GM21529 (cell line): ENCODE measurements around the gene DTX1.

ENCODE experiments used
- ATAC-seq: cut with Tn5 transposase; IDR thresholded peaks from one replicate; pipeline ENCODE4 v1.9.1; 2021; ENCODE audit not compliant: unreplicated experiment

The DTX1 gene

DNA sequence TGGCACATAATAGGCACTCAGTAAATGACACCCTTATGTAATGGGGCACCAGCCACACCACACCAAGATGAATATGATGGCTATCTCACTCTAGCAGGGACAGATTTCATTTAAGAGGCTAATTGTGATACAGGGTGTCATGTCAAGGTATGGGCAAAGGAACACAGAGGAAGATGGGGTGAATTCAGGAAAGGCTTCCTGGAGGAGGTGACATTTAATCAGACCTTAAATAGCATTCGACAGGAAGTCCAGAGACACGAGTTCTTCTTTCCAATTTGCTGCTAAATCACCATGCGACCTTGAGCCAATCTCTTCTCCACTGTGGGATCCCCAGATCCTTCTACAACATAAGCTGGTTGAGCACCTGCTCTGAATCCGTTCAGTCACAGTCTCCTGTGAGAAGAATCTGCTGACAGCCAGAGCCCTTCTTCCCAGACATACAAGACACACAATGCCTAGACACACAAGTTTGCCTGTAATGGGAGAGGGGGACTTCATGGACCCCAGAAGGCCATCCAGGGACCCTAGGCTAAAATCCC is 1.5 kb upstream of the DTX1 start:
- ATAC-seq, result no peak

DNA sequence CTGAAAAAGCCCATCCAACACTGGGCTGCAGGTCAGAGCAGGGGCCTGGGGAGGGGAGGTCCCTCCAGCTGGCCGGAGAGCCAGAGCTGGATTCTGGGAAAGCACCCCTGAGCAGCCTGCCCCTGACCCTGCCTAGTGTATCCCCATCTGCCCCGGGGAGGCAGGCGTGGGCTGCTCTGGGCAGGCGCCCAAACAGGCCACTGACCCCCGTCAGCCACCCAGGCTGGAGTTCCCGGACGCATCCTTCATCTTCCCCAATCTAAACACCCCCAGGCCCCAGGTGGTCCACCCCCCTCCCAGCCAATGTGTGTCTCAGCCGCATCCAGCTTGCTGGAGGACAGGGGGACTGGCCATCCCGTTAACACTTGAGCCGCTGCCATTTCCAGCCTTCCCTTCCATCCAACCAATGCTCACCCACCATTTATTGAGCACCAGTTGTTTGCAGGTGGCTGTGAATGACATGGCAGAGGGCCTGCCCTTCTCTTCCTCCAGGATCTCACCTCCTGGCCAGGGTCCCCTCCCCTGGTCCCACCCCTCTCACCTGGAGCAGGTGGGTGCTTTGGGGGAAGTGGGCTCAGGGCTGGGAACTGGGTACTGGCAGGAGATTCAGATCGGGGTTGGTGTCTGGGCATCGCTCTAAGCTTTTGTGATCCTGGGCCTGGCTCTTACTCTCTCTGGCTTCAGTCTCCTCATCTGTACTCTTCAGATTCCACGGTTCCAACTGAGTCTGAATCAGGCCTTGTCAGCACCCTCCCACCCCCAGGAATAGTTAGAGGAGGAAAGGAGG is 743 bp upstream of the DTX1 start:
- ATAC-seq, result no peak

GRCh38 chr12:113056381-113056630 is 224 bp upstream of the DTX1 start:
- ATAC-seq, result no peak

DNA sequence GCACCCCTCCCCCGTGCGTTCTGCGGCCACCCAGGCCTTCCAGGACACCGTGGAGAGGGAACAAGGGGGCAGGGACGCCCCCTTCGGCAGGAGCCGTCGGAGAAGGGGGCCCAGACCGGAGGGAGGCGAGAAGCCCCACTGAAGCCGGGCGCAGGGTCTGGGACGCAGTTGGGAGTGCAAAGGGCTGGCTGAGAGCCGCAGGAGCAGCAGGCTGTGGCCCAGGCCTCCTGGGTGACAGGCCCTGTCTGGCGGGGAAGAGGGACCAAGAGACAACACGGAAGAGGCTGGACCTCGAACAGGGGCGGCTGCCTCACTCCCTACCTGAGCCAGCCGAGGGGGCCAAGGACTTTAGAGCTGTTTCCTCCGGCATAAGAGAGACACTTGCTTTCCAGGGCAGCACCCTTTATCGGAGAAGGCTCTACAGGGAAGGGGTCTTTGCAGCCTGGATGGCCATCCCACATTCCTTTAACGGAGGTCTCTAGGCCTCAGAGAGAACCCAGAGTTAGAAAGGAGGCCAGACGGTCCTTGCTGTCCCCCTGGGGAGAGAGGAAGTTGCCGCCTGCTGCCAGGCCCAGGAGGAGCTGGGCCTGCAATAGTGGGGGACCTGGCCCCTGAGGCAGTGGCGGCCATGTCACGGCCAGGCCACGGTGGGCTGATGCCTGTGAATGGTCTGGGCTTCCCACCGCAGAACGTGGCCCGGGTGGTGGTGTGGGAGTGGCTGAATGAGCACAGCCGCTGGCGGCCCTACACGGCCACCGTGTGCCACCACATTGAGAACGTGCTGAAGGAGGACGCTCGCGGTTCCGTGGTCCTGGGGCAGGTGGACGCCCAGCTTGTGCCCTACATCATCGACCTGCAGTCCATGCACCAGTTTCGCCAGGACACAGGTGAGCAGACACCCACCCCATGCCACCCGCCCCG is 1.3 kb downstream of the DTX1 start:
- no peak for ATAC-seq

DNA sequence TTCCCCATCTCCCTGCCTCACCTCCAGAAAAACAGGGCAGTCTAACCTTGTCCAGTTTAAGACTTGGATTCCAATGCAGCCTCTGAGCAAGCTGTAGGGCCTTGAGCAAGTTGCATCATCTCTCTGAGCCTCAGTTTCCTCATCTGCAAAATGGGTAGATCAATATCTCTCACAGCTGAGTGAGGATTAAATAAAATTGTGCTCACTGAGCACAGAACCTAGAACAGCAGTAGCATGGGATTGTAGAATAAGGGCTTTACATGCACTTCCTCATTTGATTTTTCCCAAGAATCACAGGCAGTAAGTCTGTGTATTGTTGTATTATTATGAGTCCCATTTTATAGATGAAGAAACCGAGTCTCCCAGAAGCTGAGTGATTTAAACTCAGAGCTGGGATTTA is 2.0 kb downstream of the DTX1 start:
- ATAC-seq, result no peak

DNA sequence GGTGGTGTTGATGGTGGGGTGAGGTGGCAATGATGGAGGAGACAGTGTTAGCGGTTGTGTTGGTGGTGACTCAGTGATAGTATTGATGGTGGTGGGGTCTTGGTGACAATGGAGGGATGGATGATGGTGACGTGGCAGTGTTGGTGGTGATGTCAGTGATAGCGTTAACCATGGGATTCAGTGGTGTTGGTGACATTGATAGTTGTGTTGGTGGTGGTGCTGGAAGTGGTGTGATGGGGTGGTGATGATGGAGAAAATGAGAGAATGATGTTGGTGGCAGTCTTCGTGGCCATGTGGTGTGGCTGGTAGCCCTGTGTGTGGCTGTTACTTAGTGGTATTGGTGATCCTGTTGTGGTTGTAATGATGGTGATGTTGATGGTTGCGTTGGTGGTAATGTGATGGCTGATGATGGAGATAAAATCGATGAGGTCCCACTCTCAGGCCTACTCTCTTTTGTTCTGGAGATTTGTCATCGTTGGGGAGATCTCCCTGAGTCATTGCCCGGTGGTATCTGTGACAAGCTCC is 2.6 kb downstream of the DTX1 start:
- no peak for ATAC-seq

- no peak for ATAC-seq
Measured at GRCh38 chr12:113060336-113060960, 3.9 kb downstream of the DTX1 start.

DNA sequence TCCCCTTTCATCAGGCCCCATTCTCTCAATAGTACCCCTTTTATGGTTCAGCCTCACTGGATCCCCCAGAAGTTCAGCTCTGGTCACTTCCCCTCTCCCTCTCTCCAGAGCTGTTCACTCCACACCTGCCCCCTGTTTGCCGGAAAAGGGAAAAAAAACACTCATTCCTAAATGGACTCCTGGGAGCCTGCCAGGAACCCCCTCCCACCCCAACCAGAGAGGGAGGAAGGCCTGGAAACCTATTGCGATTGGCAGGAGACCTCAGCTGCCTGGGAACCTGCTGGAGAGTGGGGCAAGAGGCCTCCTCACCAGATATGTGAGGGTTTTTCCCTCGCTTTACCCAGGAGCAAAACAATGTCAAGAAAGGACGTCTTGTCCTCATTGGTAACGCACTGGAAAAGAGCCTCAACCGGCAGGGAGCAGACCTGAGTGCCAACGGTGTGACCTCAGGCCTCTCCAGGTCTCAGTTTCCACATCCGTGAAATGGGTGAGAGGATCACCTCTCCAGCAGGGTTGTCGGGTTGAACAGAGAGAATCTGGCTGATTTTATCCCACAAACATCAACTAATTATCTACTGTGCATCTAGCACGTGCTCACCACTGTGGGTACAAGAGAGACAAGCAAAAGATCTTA is 4.6 kb downstream of the DTX1 start:
- no peak for ATAC-seq

DNA sequence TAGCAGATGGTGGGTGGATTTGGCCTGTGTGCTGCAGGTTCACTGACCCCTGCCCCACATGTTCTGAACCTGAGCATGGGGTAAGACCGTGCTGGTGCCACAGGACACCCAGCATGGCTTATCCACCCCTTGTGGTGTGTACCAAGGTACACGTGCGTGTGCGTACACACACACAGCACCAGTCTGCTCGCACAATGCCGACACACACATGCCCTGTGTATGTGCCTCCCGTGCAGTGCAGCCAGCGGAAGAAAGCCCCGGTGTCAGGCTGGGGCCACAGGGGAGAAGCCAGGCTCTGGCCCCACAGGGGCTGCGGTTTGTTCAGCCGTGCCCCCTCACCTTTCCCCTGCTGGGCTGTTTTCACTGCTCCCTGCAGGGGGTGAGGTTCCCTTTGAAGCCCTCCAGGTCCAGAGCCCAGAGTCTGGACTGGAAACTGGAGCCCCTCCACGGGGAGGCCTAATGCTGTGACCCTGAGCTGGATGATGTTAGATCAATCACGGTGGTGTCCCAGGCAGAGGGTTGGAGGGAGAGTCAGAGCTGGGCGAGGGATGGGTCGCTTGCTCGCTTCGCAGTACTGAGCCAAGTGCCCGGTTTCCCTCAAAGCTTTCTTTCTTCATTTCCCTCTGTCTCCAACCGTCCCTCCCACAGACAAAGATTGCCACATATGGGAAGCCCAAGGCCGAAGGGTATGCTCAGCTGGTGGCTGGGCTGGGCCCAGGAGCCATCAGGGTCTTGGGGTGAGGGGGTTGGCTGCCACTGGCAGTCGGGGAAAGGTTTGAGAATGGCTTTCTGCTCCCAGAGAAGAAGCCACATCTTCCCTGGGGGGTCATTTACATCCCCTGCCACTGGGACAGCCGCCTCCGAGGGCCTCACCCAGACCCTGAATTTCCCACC is 6.2 kb downstream of the DTX1 start:
- ATAC-seq, result no peak

DNA sequence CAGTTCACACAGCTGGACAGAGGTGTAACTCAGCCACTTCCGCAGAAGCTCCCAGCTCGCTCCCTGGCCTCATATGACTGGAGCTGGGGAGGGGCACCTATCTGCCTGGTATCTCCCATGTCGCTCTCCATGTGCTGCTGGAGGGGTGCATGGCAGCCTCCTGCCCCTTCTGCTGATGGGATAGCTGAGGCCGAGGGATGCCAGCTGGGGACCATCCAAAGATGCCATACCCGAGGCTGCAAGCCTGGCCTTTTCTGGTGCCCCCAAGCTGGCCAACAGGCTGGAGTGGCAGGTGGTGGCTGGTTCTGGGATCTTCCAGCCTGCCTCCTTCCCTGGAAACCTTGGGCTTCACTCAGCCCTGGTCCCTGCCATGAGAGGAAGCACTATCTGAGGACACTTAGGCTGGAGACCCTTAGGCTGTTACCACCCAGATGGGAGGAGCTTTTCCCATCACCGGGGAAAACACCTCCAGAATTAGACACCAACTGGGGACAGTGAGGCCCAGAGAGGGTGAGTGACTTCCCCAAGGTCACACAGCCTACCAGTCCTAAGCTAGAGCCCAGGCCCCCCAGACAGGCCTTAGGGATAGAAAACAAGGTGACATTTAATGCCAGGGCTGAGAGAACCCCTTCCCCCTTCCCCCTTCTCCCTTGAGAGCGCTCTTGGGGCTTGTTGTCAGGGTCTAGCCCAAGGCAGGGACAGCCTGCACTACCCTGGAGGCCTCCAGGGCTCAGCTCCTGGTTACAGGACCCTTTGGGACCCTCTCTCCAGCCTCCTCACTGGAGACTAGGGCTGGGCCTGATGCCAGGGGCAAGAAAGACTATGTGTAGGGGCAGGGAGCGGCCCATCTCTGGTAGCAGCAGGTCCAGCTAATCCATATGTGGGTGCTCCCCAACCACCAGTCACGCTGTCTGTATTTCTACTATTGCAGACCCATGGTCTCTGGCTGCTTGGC is 7.1 kb downstream of the DTX1 start:
- no peak for ATAC-seq

- ATAC-seq, result no peak
Measured at GRCh38 chr12:113064395-113065125, 8.0 kb downstream of the DTX1 start.

DNA sequence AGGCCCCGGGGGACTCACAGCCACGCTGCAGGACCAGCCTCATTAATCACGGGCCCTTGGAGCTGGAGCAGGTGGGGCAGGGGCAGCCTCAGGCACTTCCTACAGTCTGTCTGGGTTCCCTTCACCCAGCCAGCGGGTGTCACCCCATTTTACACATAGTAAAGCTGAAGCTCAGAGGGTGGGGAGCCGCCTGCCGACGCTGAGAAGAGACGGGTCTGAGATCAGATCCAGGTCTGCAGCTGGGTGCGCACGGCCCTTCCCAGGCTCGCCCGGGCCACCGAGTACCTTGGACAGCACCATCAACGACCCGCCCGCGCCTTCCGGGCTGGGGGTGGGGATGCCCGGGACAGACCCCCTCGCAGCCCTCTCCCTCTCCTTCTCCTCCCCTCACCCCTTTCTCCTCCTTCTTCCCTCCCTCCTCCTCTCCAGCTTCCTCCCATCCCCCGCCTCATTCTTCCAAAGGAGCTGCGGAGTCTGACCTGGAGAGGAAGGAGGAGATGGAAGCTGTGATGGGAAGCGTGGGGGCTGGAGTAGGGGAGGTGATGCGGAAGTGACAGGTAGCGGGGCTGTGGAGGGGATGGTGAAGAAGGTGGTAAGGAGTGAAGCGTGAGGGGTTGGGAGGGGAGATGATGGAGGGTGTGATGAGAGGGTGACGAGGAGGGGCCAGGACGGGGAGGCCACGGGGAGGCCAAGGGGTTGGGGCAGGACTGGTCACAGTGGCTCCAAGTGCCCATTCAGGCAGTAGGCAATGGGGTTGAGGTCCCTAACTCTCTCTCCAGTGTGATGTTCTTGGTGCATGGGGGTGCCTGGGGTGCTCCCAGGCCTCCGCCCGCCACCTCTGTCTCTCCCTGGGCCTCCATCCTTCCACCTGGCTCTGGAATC is 8.8 kb downstream of the DTX1 start:
- no peak for ATAC-seq

DNA sequence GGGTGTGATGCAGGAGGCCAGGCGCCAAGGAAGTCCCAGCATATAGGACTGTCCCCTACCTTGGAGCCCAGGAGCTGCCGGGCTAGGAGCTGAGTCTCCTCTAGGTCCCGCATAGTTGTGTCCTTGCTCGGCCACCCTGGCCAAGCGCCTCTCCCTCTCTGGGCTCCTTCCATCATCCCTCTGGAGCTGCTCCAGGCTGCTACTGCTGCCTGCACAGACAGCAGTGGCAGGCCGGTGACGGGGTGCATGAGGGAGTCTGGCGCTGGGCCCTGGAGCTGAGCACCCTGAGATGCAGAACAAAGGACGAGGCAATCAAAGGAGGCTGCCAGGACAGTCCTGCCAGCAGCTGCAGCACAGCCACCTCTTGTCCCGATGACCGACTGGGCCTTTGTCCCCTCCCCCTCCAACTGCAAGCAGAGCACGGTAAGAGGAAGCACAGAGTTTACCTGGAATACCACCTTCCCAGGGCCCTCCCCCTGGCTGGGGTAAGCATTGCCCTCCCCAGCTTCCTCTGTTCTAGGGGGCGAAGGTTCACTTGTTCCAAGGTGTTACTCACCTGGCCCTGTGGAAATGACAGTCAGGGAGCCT is 10.4 kb downstream of the DTX1 start:
- no peak for ATAC-seq

DNA sequence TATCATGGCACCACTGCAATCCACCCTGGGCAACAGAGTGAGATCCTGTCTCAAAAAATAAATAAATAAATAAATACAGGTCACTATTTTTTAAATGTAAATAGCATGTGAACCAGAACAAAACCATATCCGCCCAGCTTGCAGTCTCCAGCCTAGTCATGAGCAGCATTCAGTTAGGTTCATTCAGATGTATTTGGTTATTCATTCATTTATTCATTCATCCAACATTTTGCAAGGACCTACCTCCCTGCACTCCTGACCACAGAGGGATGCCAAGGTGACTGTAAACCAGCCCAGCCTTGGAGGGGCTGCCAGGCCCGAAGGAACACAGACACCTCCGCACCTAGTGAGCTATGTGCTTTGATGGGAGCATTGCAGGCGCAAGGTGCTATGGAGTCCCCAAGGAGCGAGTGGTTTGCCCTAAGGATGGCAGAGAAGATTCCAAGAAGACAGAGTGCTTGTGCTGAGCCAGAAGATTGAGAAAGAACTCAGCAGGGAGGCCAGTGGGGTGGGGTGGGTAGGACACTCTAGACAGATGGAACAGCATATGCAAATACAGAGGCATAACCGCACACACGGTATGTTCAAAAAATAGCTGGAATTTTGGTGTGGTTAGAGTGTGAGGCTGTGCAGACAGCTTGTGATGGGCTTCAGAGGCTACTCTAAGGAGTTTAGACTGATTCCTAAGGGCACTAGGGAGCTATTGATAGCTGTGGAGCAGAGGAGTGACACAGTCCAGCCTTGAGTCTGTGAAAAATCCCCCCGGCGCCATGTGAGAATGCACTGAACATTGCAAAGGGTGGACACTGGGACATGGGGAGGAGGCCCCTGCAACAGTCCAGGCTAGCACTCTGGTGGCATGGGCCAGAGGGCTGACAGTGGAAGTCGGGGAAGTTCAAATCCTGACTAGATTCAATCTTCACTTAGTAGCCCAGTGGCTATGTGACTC is 11.7 kb downstream of the DTX1 start:
- no peak for ATAC-seq

DNA sequence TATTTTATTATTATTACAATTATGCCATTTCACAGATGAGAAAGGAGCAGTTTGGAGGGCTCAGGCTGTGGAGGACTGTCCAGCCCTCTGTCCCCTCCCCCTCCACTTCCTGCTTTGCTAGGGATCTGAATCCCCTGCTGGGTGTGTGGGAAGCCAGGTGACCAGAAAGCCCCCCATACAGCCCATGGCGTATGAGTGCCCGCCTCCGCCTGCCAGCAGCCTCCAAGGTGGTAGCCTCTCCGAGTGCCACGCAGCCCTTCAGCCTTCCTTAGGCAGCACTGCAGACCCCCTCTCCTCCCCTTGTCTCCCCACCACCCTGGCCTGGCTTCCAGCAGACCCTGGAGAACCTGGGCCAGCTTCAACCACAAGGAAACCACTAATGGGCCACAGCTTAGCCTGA is 12.6 kb downstream of the DTX1 start:
- no peak for ATAC-seq

- no peak for ATAC-seq
Measured at GRCh38 chr12:113069751-113070116, 13.2 kb downstream of the DTX1 start.
